HepG2 (cell line): ENCODE results near the gene UBASH3A. TPM values are rescaled to one million over a fixed set of nuclear protein-coding genes. Genes with fewer than 3 reads are reported as not detected.

Experiments
- ATAC-seq: fragments of 200-7000 bp; cut with Tn5 transposase; 3 replicates; pipeline ENCODE4 v1.9.1; 2020; ENCODE audit warnings: mild to moderate bottlenecking, moderate library complexity
- BruUV-seq: library from RNA; stranded (reverse); fragments of 400-500 nt; replicated peaks from 2 replicates; lab custom pipeline; 2021; lab: Mats Ljungman, UMichigan
- CTCF ChIA-PET: fragments of 300-600 bp; formaldehyde crosslinking; extraction: SDS; loops from one replicate; lab custom pipeline; 2021; ENCODE audit warnings: low total read pairs, inconsistent platforms, low intra/inter-chr PET ratio; lab: Yijun Ruan, JAX
- POLR2A ChIA-PET: fragments of 350-600 bp; sonication (Branson Sonifier 250); formaldehyde crosslinking; loops from one replicate; lab custom pipeline; 2020; ENCODE audit warnings: antibody characterized with exemption, inconsistent platforms; lab: Yijun Ruan, JAX
- DNase-seq: peaks from one replicate; pipeline ENCODE4 v3.0.0-alpha.2; 2015; ENCODE audit warnings: low spot score
- FAIRE-seq: peaks from 3 replicates; lab custom pipeline; 2011; peaks lifted over from hg19 to GRCh38; lab: Jason Lieb, UNC
- H2AFZ ChIP-seq: one replicate; pipeline ENCODE4 v1.6.1; 2011; ENCODE audit warnings: low read length, inconsistent platforms
- H3K27ac ChIP-seq: fragments of 300-600 bp; 3 replicates; pipeline ENCODE4 v1.8.0; 2011; ENCODE audit warnings: mixed run types, mild to moderate bottlenecking, mixed read lengths, low read length, inconsistent platforms; ENCODE audit not compliant: insufficient read depth; ENCODE audit errors: extremely low read length
- H3K27me3 ChIP-seq, 2 experiments: fragments of 200-600 bp in 1 of 2; 2 replicates in 1 of 2; 3 replicates in 1 of 2; pipeline versions ENCODE4 v1.6.0 to v1.8.0; 2011; ENCODE audit warnings: low read length in 2 of 2, mild to moderate bottlenecking in 2 of 2, moderate library complexity in 2 of 2, inconsistent platforms in 1 of 2; ENCODE audit not compliant: insufficient read depth in 2 of 2, control insufficient read depth in 1 of 2
- H3K36me3 ChIP-seq, 2 experiments: fragments of 200-600 bp in 1 of 2; replicated peaks in 1 of 2; 2 replicates in 1 of 2; 3 replicates in 1 of 2; pipeline versions ENCODE4 v1.5.1 to v1.8.0; 2011; ENCODE audit warnings: low read length in 2 of 2, inconsistent platforms in 1 of 2; ENCODE audit not compliant: insufficient read depth in 2 of 2, control insufficient read depth in 1 of 2
- H3K4me1 ChIP-seq: 2 replicates; pipeline ENCODE4 v1.5.1; 2012; ENCODE audit warnings: low read length, inconsistent platforms; ENCODE audit not compliant: insufficient read depth
- H3K4me2 ChIP-seq: 2 replicates; pipeline ENCODE4 v1.6.0; 2011; ENCODE audit warnings: low read depth, low read length, inconsistent platforms
- H3K4me3 ChIP-seq, 3 experiments: fragments of 200-600 bp in 1 of 3; sonication (generic), shearing (Covaris generic) in 1 of 3; replicated peaks in 1 of 3; 2 replicates each; pipeline ENCODE4 v1.5.1; 2011 to 2016; ENCODE audit warnings: low read length in 3 of 3, inconsistent platforms in 2 of 3, low read depth in 2 of 3, mild to moderate bottlenecking in 2 of 3, control low read depth in 1 of 3, mixed read lengths in 1 of 3; ENCODE audit not compliant: insufficient read depth in 1 of 3
- H3K79me2 ChIP-seq: one replicate; pipeline ENCODE4 v1.6.1; 2011; ENCODE audit warnings: low read length, inconsistent platforms; ENCODE audit not compliant: insufficient read depth
- H3K9ac ChIP-seq: 2 replicates; pipeline ENCODE4 v1.6.0; 2011; ENCODE audit warnings: mild to moderate bottlenecking, low read depth, low read length, inconsistent platforms; ENCODE audit not compliant: insufficient read depth
- H3K9me3 ChIP-seq: 2 replicates; pipeline ENCODE4 v1.5.1; 2012; ENCODE audit warnings: mild to moderate bottlenecking, low read length
- H4K20me1 ChIP-seq: 2 replicates; pipeline ENCODE4 v1.6.0; 2011; ENCODE audit warnings: inconsistent platforms, mild to moderate bottlenecking, low read length, moderate library complexity; ENCODE audit not compliant: insufficient read depth
- ELF4 ChIP-seq: sonication (generic); formaldehyde crosslinking; IDR thresholded peaks from 2 replicates; pipeline ENCODE4 v1.5.0; 2020; ENCODE audit warnings: missing genetic modification reagents, mild to moderate bottlenecking, moderate library complexity, borderline replicate concordance
- FIP1L1 ChIP-seq: fragments of 200-400 bp; formaldehyde crosslinking; IDR thresholded peaks from 2 replicates; pipeline ENCODE4 v1.6.1; 2018; ENCODE audit warnings: low read depth, mild to moderate bottlenecking, low read length, moderate library complexity, borderline replicate concordance; ENCODE audit not compliant: insufficient read depth
- HNF4A ChIP-seq: sonication (generic); formaldehyde crosslinking; IDR thresholded peaks from 2 replicates; pipeline ENCODE4 v1.4.0; 2020; ENCODE audit warnings: missing genetic modification reagents
- IRX3 ChIP-seq: sonication (generic); formaldehyde crosslinking; IDR thresholded peaks from 2 replicates; pipeline ENCODE4 v1.8.1; 2023; ENCODE audit warnings: mild to moderate bottlenecking, low read depth, missing genetic modification reagents, borderline replicate concordance
- RXRB ChIP-seq: IDR thresholded peaks from 2 replicates; pipeline ENCODE4 v1.6.1; 2016; ENCODE audit warnings: borderline replicate concordance, missing genetic modification reagents, missing compliant biosample characterization
- THAP11 ChIP-seq: IDR thresholded peaks from 2 replicates; pipeline ENCODE4 v1.6.1; 2016; ENCODE audit warnings: missing biosample characterization, missing genetic modification reagents
- U2AF1 ChIP-seq: fragments of 200-400 bp; formaldehyde crosslinking; optimal IDR thresholded peaks from 2 replicates; pipeline ENCODE3; 2017; ENCODE audit warnings: mild to moderate bottlenecking, low read depth, low read length
- YEATS4 ChIP-seq: sonication (generic); formaldehyde crosslinking; IDR thresholded peaks from 2 replicates; pipeline ENCODE4 v1.4.0; 2020; ENCODE audit warnings: missing genetic modification reagents, borderline replicate concordance
- ZFP37 ChIP-seq: sonication (generic); formaldehyde crosslinking; IDR thresholded peaks from 2 replicates; pipeline ENCODE4 v1.4.0; 2020; ENCODE audit warnings: missing genetic modification reagents, borderline replicate concordance
- ZNF17 ChIP-seq: sonication (generic); formaldehyde crosslinking; IDR thresholded peaks from 2 replicates; pipeline ENCODE4 v1.5.0; 2020; ENCODE audit warnings: mild to moderate bottlenecking, missing genetic modification reagents
- ZNF256 ChIP-seq: sonication (generic); formaldehyde crosslinking; conservative IDR thresholded peaks from 2 replicates; pipeline ENCODE4 v1.4.0; 2020; ENCODE audit warnings: missing genetic modification reagents
- ZNF543 ChIP-seq: sonication (generic); formaldehyde crosslinking; IDR thresholded peaks from 2 replicates; pipeline ENCODE4 v1.4.0; 2020; ENCODE audit warnings: mild to moderate bottlenecking, missing genetic modification reagents
- ZNF557 ChIP-seq: sonication (generic); formaldehyde crosslinking; IDR thresholded peaks from 2 replicates; pipeline ENCODE4 v1.4.0; 2020; ENCODE audit warnings: missing genetic modification reagents
- ZNF773 ChIP-seq: sonication (generic); formaldehyde crosslinking; IDR thresholded peaks from 2 replicates; pipeline ENCODE4 v1.4.0; 2020; ENCODE audit warnings: missing genetic modification reagents, borderline replicate concordance
- ZSCAN31 ChIP-seq: sonication (generic); formaldehyde crosslinking; IDR thresholded peaks from 2 replicates; pipeline ENCODE4 v1.5.0; 2020; ENCODE audit warnings: low read depth, mild to moderate bottlenecking, missing genetic modification reagents
- WGBS: methylation state at CpG from one replicate; pipeline ENCODE4 v1.1.6; 2017; ENCODE audit warnings: low lambda C conversion rate; 5-methylcytosine and 5-hydroxymethylcytosine counted together
- in situ Hi-C: cut with HindIII; loops from 2 replicates; pipeline ENCODE4 v1.10.0; 2017; ENCODE audit warnings: low pct_unique_long_range_greater_than_20kb; ENCODE audit not compliant: extremely low pct_ligation_motif_present
- intact Hi-C: fragments of 100-400 bp; cut with micrococcal nuclease; formaldehyde crosslinking; loops from one replicate; pipeline ENCODE4 v1.10.0; 2022; ENCODE audit not compliant: unreplicated experiment
- polyA plus RNA-seq, 8 experiments: library from polyadenylated mRNA; depleted of rRNA in 3 of 8; stranded (reverse) in 7 of 8; unstranded in 1 of 8; fragments of >200 nt; fragmentation: Illumina TruSeq in 4 of 8; extraction: Trizol in 4 of 8; gene quantifications; 2 replicates each; pipeline versions ENCODE4 v1.2.1 to v1.2.3, GENCODE V29; 2011 to 2016; ENCODE audit warnings: low read depth in 4 of 8, missing spikeins in 1 of 8, mixed read lengths in 1 of 8; ENCODE audit not compliant: insufficient read depth in 1 of 8
- total RNA-seq, 5 experiments: library from RNA; depleted of rRNA; stranded (reverse); fragments of >200 nt; fragmentation: Illumina TruSeq; extraction: Trizol; gene quantifications; 2 replicates each; pipeline ENCODE4 v1.2.3, GENCODE V29; 2016; ENCODE audit warnings: low read depth in 1 of 5
- TF ChIP-seq, protein P1 (sequence below), 2 experiments: IDR thresholded peaks; 2 replicates each; pipeline ENCODE4 v1.6.1; 2011 to 2012; ENCODE audit warnings: low read length in 2 of 2, borderline replicate concordance in 1 of 2, low read depth in 1 of 2, mild to moderate bottlenecking in 1 of 2, moderate library complexity in 1 of 2
- TF ChIP-seq, protein P2 (sequence below): IDR thresholded peaks from 2 replicates; pipeline ENCODE4 v1.6.1; 2016; ENCODE audit warnings: low read depth, borderline replicate concordance
- TF ChIP-seq, protein P3 (sequence below): sonication (generic); formaldehyde crosslinking; IDR thresholded peaks from 2 replicates; pipeline ENCODE4 v1.8.1; 2023; ENCODE audit warnings: missing genetic modification reagents, mild to moderate bottlenecking, borderline replicate concordance

The UBASH3A gene
- total and polyA plus RNA-seq, 2 of the 13 experiments (the other 11 are each of a cell fraction or from before 2014, with no cell fraction given) = not detected

DNA sequence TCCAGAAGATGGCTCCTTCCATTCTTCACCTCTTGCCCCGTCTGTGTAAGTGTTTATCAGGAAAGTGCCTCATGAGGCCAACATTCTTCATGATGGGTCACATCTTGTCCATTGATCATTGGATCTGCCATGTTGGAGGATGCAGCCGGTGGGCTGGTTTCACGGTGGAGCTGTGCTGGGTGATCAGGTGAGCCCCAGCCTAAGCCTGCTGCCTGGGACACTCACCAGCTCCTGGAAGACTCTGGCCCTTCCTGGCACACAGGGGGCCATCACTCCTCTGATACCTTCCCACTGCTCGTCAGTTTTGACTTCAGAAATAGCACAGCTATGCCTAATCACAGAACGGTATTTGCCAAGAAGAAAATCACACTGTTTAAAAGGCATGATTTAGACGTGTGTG is 38.3 kb downstream of the UBASH3A start (continued):
- TF ChIP-seq ZNF773 (CRISPR knock-in tag) (no peak), IRX3 (CRISPR knock-in tag) (no peak), ZSCAN31 (CRISPR knock-in tag) (no peak)
- TF ChIP-seq, protein P1, sequence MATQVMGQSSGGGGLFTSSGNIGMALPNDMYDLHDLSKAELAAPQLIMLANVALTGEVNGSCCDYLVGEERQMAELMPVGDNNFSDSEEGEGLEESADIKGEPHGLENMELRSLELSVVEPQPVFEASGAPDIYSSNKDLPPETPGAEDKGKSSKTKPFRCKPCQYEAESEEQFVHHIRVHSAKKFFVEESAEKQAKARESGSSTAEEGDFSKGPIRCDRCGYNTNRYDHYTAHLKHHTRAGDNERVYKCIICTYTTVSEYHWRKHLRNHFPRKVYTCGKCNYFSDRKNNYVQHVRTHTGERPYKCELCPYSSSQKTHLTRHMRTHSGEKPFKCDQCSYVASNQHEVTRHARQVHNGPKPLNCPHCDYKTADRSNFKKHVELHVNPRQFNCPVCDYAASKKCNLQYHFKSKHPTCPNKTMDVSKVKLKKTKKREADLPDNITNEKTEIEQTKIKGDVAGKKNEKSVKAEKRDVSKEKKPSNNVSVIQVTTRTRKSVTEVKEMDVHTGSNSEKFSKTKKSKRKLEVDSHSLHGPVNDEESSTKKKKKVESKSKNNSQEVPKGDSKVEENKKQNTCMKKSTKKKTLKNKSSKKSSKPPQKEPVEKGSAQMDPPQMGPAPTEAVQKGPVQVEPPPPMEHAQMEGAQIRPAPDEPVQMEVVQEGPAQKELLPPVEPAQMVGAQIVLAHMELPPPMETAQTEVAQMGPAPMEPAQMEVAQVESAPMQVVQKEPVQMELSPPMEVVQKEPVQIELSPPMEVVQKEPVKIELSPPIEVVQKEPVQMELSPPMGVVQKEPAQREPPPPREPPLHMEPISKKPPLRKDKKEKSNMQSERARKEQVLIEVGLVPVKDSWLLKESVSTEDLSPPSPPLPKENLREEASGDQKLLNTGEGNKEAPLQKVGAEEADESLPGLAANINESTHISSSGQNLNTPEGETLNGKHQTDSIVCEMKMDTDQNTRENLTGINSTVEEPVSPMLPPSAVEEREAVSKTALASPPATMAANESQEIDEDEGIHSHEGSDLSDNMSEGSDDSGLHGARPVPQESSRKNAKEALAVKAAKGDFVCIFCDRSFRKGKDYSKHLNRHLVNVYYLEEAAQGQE (IDR thresholded peaks at IDR 0.05; ENCODE audit: borderline replicate concordance in 1 of 2, low read depth in 1 of 2, low read length in 2 of 2) = no peak

DNA sequence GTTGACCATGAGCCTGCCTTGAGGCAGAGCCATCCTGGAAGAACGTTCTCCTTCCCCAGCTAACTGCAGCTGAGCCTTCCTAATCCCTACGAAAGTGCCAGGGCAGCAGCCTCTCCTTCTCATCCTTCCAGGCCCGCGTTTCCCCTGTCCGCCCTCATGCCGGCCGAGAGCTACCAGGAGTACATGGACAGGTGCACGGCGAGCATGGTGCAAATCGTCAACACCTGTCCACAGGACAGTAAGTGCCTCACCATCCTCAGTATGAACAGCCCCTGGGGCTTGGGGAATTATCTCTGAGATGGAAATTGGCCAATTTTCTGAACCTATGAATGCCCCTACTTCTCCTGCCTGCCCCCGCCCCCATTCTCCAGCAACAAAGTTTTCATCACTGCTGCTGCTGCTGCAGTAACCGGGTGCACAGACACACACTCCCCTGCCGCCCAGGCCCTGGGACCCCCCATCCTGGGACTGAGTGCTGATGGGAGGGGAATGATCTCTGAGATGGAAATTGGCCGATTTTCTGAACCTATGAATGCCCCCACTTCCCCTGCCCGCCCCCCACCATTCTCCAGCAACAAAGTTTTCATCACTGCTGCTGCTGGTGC is 39.6 kb downstream of the UBASH3A start:
- ChIA-PET CTCF (no interaction called here), POLR2A (no interaction called here)
- in situ Hi-C loops (loop anchor here (10.0 kb wide), 1 partner anchor 288 kb away; no protein-coding TSS in a partner anchor), intact Hi-C loops (no loop called here)
- no peaks in the 10 kb centered on the region for H3K4me1 ChIP-seq
- 15% methylated on average over 7 of the region's 15 CpGs for WGBS
- BruUV-seq = no TSS peak
- FAIRE-seq (no peak), DNase-seq (no peak), ATAC-seq (no peak)
- 0 out of 5 replicates have a peak, but pooled peaks cover 0 to 4% of the 10 kb centered on the region in 2 experiments for H3K27me3 ChIP-seq
- H3K4me2 ChIP-seq = no peak overlapping the region
- no peaks in the 10 kb centered on the region for H3K79me2 ChIP-seq
- no peak overlapping the region for H3K9ac ChIP-seq
- H3K9me3 ChIP-seq = no peaks in the 10 kb centered on the region
- H3K36me3 ChIP-seq = no peaks in the 10 kb centered on the region
- H3K4me3 ChIP-seq = no peak overlapping the region
- no peak overlapping the region for H2AFZ ChIP-seq
- H4K20me1 ChIP-seq = no peaks in the 10 kb centered on the region
- H3K27ac ChIP-seq = no peak overlapping the region
- TF ChIP-seq ZNF543 (CRISPR knock-in tag) = no peak
- TF ChIP-seq, protein P2, sequence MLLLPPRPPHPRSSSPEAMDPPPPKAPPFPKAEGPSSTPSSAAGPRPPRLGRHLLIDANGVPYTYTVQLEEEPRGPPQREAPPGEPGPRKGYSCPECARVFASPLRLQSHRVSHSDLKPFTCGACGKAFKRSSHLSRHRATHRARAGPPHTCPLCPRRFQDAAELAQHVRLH (CRISPR knock-in tag) = no peak
- TF ChIP-seq ELF4 (CRISPR knock-in tag) = no peak
- no peak for TF ChIP-seq U2AF1
- no peak for TF ChIP-seq THAP11 (CRISPR knock-in tag)
- no peak for TF ChIP-seq RXRB (CRISPR knock-in tag)
- no peak for TF ChIP-seq ZNF17 (CRISPR knock-in tag)
- TF ChIP-seq, protein P3, sequence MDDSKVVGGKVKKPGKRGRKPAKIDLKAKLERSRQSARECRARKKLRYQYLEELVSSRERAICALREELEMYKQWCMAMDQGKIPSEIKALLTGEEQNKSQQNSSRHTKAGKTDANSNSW (CRISPR knock-in tag) = no peak
- TF ChIP-seq FIP1L1 = no peak
- TF ChIP-seq ZNF557 (CRISPR knock-in tag) = no peak
- no peak for TF ChIP-seq ZFP37 (CRISPR knock-in tag)
- TF ChIP-seq ZNF256 (CRISPR knock-in tag) = no peak
- no peak for TF ChIP-seq HNF4A (CRISPR knock-in tag)
- TF ChIP-seq YEATS4 (CRISPR knock-in tag) = no peak
